ENCODE results near the gene ERCC2. TPM values are rescaled to one million over a fixed set of nuclear protein-coding genes. Genes with fewer than 3 reads are reported as not detected.

ERCC2 gene
- 10 to 100 TPM; 14.4 to 25.1 (median 19.2) TPM for total RNA-seq
- 1 to 10 TPM; 4.4 to 6.0 TPM for polyA plus RNA-seq
- total RNA-seq, result 16.2 reads per million, percentile 46 among the genes with 10 or more reads in this experiment

DNA sequence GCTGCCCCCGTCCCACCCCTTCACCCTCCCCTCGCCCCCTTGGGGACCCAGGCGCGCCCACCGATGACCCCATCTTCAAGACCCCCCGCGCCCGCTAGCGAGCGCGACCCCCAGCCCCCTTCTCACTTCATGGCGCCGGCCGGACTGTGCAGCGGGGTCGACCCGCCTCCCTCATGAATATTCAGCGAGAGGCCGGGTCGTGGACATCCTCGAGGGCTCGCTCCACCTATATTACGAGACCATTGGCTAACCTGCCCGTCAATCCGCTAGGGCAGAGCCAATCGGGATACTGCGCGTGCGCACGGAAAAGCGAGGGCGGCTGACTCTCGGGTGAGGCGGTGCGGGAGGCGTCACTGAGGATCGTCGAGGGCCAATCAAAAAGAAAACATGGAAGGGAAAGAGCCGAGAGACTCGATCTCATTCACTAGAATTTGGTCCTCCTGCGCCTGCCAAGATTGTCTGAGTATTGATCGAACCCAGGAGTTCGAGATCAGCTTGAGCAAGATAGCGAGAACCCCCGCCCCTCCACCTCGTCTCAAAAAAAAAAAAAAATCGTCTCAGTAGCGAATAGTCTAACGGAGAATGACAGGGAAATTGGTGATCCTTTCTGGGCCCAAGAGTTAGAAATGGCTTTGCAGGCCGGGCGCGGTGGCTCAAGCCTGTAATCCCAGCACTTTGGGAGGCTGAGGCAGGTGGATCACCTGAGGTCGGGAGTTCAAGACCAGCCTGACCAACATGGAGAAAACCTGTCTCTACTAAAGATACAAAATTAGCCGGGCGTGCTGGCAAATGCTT lies at the start of gene ERCC2:
TSS of gene ERCC2 (minus strand) at position 164 of the 795 bp plus-strand sequence. CDS start at position 131, 33 bp downstream.
- H3K27ac Mint-ChIP-seq, result peak within 1 kb of the TSS; percentile 87 to 99 (median 98)
- Histone ChIP-seq H3K9me3 (ENCODE audit: control insufficient read depth in 2 of 3, low read length in 3 of 3) (no peaks in the 10 kb centered on the region), H3K4me1 (ENCODE audit: control insufficient read depth in 2 of 2, insufficient read depth in 2 of 2, low read length in 2 of 2) (peaks cover 0 to 6% of the 10 kb centered on the region in 2 donors), H3K4me3 (ENCODE audit: low read length) (peak within 1 kb of the TSS; percentile 72), H3K36me3 (ENCODE audit: control insufficient read depth in 2 of 3, insufficient read depth in 3 of 3, low read length in 3 of 3) (peaks cover 0 to 5% (median 0%) of the 10 kb centered on the region in 3 experiments), H3K27ac (ENCODE audit: low read depth, low read length) (peak within 1 kb of the TSS; percentile 67), H3K27me3 (ENCODE audit: control insufficient read depth in 2 of 2, insufficient read depth in 2 of 2, low read length in 2 of 2) (no peaks in the 10 kb centered on the region)
- H3K4me1 Mint-ChIP-seq, result peaks cover 5 to 21% (median 18%) of the 10 kb centered on the region in 7 donors
- peak; percentile 99 for ATAC-seq
- intact Hi-C loops (cut with micrococcal nuclease), result loop anchor here (1.0 kb wide), 5 partner anchors 35 to 214 kb away; partner anchors contain the start of genes BLOC1S3 (in 1 of the 2), OPA3 (in 1 of the 2), POLR1G (in 1 of the 2) and PPP1R13L (in 1 of the 2)
- H3K4me3 Mint-ChIP-seq, result peak within 1 kb of the TSS; percentile 84 to 98 (median 95)
- DNase-seq, result peak; percentile 98 to 100 (median 99)
- CTCF ChIA-PET, result interaction anchor here (0.6 to 1.1 kb wide), 2 partner anchors 108 to 543 kb away, joined by 3 to 7 read pairs; no protein-coding TSS in a partner anchor
- POLR2A ChIA-PET, result interaction anchor here (0.6 to 1.6 kb wide), 3 partner anchors 32 to 1065 kb away, joined by 3 to 7 read pairs (median 3); no protein-coding TSS in a partner anchor
- peaks cover 0 to 2% (median 0%) of the 10 kb centered on the region in 5 donors for H3K27me3 Mint-ChIP-seq
- H3K9me3 Mint-ChIP-seq, result no peaks in the 10 kb centered on the region
- peaks cover 0 to 3% (median 0%) of the 10 kb centered on the region in 5 donors for H3K36me3 Mint-ChIP-seq

DNA sequence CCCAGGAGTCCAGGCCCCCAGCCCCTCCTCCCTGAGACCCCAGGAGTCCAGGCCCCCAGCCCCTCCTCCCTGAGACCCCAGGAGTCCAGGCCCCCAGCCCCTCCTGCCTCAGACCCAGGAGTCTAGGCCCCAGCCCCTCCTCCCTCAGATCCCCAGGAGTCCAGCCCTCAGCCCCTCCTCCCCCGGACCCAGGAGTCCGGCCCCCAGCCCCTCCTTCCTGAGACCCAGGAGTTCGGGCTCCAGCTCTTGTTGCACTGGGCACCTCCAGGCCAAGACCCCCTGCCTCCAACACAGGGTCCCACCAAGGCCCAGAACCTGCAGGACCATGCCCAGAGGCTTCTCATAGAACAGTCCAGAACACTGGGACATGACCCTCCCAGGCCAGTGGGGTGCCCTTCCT lies 49.5 kb upstream of the ERCC2 start:
- no peak for DNase-seq
- no peaks in the 10 kb centered on the region for H3K27me3 ChIP-seq (ENCODE audit: control insufficient read depth in 2 of 2, insufficient read depth in 2 of 2, low read length in 2 of 2)
- Mint-ChIP-seq H3K36me3 (peaks cover 0 to 17% (median 11%) of the 10 kb centered on the region in 5 donors), H3K9me3 (no peaks in the 10 kb centered on the region), H3K27ac (peak overlapping the region in 1 of 9 donors; percentile 36), H3K4me1 (peaks cover 22 to 56% (median 42%) of the 10 kb centered on the region in 7 donors), H3K4me3 (peak overlapping the region in 1 of 10 donors; percentile 59), H3K27me3 (no peaks in the 10 kb centered on the region)
- no peak overlapping the region for H3K4me3 ChIP-seq (ENCODE audit: low read length)
- H3K9me3 ChIP-seq (ENCODE audit: control insufficient read depth in 2 of 3, low read length in 3 of 3), result no peaks in the 10 kb centered on the region
- ChIA-PET POLR2A (no interaction called here), CTCF (no interaction called here)
- no peak for ATAC-seq
- peaks cover 0 to 35% (median 0%) of the 10 kb centered on the region in 3 experiments for H3K36me3 ChIP-seq (ENCODE audit: control insufficient read depth in 2 of 3, insufficient read depth in 3 of 3, low read length in 3 of 3)
- H3K4me1 ChIP-seq (ENCODE audit: control insufficient read depth in 2 of 2, insufficient read depth in 2 of 2, low read length in 2 of 2), result peaks cover 20 to 24% of the 10 kb centered on the region in 2 donors
- intact Hi-C loops (cut with micrococcal nuclease), result loop anchor here in 1 of 2 donors (5.0 kb wide), 2 partner anchors 162 to 272 kb away; partner anchors contain the start of genes OPA3, QPCTL and SNRPD2
- no peak overlapping the region for H3K27ac ChIP-seq (ENCODE audit: low read depth, low read length)

DNA sequence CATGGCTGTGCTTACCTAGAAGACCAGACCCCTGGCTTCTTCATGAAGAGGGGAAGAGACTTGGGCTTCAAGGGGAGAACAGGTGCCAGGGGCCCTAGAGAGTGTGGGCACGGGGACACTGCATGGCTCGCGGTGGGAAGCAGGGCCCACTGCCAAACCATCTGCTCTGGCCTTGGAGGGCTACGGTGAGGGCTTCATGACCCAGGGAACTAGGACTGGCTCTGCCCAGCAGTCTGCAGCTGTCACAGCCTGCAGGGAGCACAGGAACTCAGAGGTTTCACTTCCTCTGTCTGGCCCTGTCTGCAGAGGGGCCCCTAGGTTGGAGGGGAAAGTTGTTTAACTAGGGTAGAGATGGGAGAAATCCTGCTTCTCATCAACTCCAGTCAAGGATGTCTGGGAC lies 49.0 kb upstream of the ERCC2 start:
- peaks cover 0 to 17% (median 14%) of the 10 kb centered on the region in 5 donors for H3K36me3 Mint-ChIP-seq
- intact Hi-C loops (cut with micrococcal nuclease), result no loop called here
- no peak for DNase-seq
- H3K27me3 Mint-ChIP-seq, result no peaks in the 10 kb centered on the region
- H3K4me3 Mint-ChIP-seq, result peak overlapping the region in 8 of 10 donors; percentile 8 to 76 (median 33)
- ChIA-PET CTCF (no interaction called here), POLR2A (interaction anchor here (1.1 kb wide), 1 partner anchor 12 kb away, joined by 3 read pairs; no protein-coding TSS in a partner anchor)
- H3K27me3 ChIP-seq (ENCODE audit: control insufficient read depth in 2 of 2, insufficient read depth in 2 of 2, low read length in 2 of 2), result no peaks in the 10 kb centered on the region
- peak; percentile 55 for ATAC-seq
- H3K9me3 ChIP-seq (ENCODE audit: control insufficient read depth in 2 of 3, low read length in 3 of 3), result no peaks in the 10 kb centered on the region
- peak overlapping the region in 5 of 9 donors; percentile 36 to 76 (median 57) for H3K27ac Mint-ChIP-seq
- peaks cover 16 to 24% of the 10 kb centered on the region in 2 donors for H3K4me1 ChIP-seq (ENCODE audit: control insufficient read depth in 2 of 2, insufficient read depth in 2 of 2, low read length in 2 of 2)
- no peak overlapping the region for H3K27ac ChIP-seq (ENCODE audit: low read depth, low read length)
- peaks cover 22 to 53% (median 39%) of the 10 kb centered on the region in 7 donors for H3K4me1 Mint-ChIP-seq
- H3K36me3 ChIP-seq (ENCODE audit: control insufficient read depth in 2 of 3, insufficient read depth in 3 of 3, low read length in 3 of 3), result peaks cover 0 to 39% (median 0%) of the 10 kb centered on the region in 3 experiments
- no peaks in the 10 kb centered on the region for H3K9me3 Mint-ChIP-seq
- H3K4me3 ChIP-seq (ENCODE audit: low read length), result no peak overlapping the region

DNA sequence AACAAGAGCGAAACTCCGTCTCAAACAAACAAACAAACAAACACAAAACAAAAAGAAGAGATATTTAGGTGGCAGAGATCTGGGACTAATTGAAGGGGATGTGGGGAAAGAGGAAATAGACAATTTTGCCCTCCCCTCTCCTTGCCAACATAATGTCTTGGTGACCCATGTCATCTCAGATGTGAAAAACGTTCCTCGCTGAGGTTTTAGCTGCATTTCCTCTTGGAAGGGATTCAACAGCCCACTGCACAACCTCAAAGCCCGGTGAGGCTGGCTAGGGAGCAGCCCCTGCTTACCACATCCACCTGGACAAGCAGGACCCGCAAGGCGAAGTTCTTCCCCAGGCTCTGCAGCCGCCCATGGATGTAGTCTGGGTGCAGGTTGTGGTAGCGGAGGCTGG lies 48.4 kb upstream of the ERCC2 start:
- H3K9me3 ChIP-seq (ENCODE audit: control insufficient read depth in 2 of 3, low read length in 3 of 3), result no peaks in the 10 kb centered on the region
- H3K36me3 ChIP-seq (ENCODE audit: control insufficient read depth in 2 of 3, insufficient read depth in 3 of 3, low read length in 3 of 3), result peaks cover 0 to 45% (median under 1%) of the 10 kb centered on the region in 3 experiments
- ChIA-PET CTCF (no interaction called here), POLR2A (interaction anchor here (1.1 kb wide), 1 partner anchor 11 kb away, joined by 3 read pairs; no protein-coding TSS in a partner anchor)
- H3K4me3 ChIP-seq (ENCODE audit: low read length), result no peak overlapping the region
- Mint-ChIP-seq H3K4me3 (peak overlapping the region in 4 of 10 donors; percentile 26 to 67 (median 53)), H3K36me3 (peaks cover 0 to 22% (median 19%) of the 10 kb centered on the region in 5 donors), H3K9me3 (no peaks in the 10 kb centered on the region), H3K27ac (peak overlapping the region in 4 of 9 donors; percentile 29 to 75 (median 64)), H3K4me1 (peaks cover 16 to 47% (median 33%) of the 10 kb centered on the region in 7 donors), H3K27me3 (no peaks in the 10 kb centered on the region)
- ATAC-seq, result no peak
- no peak overlapping the region for H3K27ac ChIP-seq (ENCODE audit: low read depth, low read length)
- DNase-seq, result no peak
- intact Hi-C loops (cut with micrococcal nuclease), result no loop called here
- peaks cover 11 to 18% of the 10 kb centered on the region in 2 donors for H3K4me1 ChIP-seq (ENCODE audit: control insufficient read depth in 2 of 2, insufficient read depth in 2 of 2, low read length in 2 of 2)
- no peaks in the 10 kb centered on the region for H3K27me3 ChIP-seq (ENCODE audit: control insufficient read depth in 2 of 2, insufficient read depth in 2 of 2, low read length in 2 of 2)

DNA sequence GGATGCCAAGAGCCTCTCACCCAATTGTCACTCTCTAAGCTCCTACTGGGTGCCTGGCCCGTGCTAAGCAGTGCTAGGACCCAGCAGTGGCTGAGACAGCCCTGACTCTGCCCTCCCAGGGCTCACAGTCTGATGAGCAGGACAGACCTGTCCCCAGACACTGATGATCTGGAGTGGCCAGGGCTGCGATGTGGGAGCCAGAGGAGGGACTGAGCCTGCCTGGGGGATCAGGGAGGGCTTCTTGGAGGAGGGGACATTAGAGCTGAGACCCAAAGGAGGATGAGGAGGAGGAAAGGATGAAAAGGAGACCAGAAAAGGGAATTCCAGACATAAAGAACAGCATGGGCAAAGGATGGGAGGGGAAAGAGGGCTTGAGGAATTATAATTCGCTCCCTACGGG lies 46.8 kb upstream of the ERCC2 start:
- intact Hi-C loops (cut with micrococcal nuclease), result no loop called here
- H3K4me3 Mint-ChIP-seq, result no peak overlapping the region
- H3K27me3 ChIP-seq (ENCODE audit: control insufficient read depth in 2 of 2, insufficient read depth in 2 of 2, low read length in 2 of 2), result no peaks in the 10 kb centered on the region
- no peaks in the 10 kb centered on the region for H3K9me3 Mint-ChIP-seq
- ATAC-seq (no peak), DNase-seq (no peak)
- peak overlapping the region in 2 of 9 donors; percentile 29 to 54 for H3K27ac Mint-ChIP-seq
- H3K36me3 ChIP-seq (ENCODE audit: control insufficient read depth in 2 of 3, insufficient read depth in 3 of 3, low read length in 3 of 3), result peaks cover 0 to 53% (median 3%) of the 10 kb centered on the region in 3 experiments
- H3K4me3 ChIP-seq (ENCODE audit: low read length), result no peak overlapping the region
- no peak overlapping the region for H3K27ac ChIP-seq (ENCODE audit: low read depth, low read length)
- ChIA-PET POLR2A (no interaction called here), CTCF (no interaction called here)
- H3K27me3 Mint-ChIP-seq, result no peaks in the 10 kb centered on the region
- H3K4me1 ChIP-seq (ENCODE audit: control insufficient read depth in 2 of 2, insufficient read depth in 2 of 2, low read length in 2 of 2), result peaks cover 4 to 10% of the 10 kb centered on the region in 2 donors
- H3K4me1 Mint-ChIP-seq, result peaks cover 3 to 31% (median 20%) of the 10 kb centered on the region in 7 donors
- H3K36me3 Mint-ChIP-seq, result peaks cover 0 to 31% (median 24%) of the 10 kb centered on the region in 5 donors
- no peaks in the 10 kb centered on the region for H3K9me3 ChIP-seq (ENCODE audit: control insufficient read depth in 2 of 3, low read length in 3 of 3)

DNA sequence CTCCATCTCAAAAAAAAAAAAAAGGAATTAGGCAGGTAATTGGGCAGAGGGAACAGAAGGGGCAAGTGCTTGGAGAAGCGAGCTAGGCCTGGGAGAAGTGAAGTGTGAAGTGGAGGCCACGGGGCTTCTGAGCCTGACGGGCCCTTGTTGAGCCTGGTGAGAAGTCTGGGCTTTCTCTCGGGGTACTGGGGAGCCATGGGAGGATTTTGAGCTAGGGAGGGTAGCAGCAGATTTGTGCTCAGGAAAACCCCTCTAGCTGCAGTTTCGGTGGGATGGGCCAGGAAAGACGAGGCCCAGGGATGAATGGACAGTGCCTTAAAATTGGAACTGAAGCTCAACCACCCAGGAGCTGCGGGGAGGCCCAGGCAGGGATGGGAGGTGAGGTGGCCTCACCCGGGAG lies 44.1 kb upstream of the ERCC2 start:
- H3K36me3 Mint-ChIP-seq, result peaks cover 0 to 31% (median 20%) of the 10 kb centered on the region in 5 donors
- POLR2A ChIA-PET, result no interaction called here

More for the DNA sequence above, 44.1 kb upstream of the ERCC2 start:
- Histone ChIP-seq H3K4me3 (ENCODE audit: low read length) (no peak overlapping the region), H3K36me3 (ENCODE audit: control insufficient read depth in 2 of 3, insufficient read depth in 3 of 3, low read length in 3 of 3) (peaks cover 0 to 39% (median 3%) of the 10 kb centered on the region in 3 experiments), H3K9me3 (ENCODE audit: control insufficient read depth in 2 of 3, low read length in 3 of 3) (no peaks in the 10 kb centered on the region), H3K27me3 (ENCODE audit: control insufficient read depth in 2 of 2, insufficient read depth in 2 of 2, low read length in 2 of 2) (no peaks in the 10 kb centered on the region), H3K4me1 (ENCODE audit: control insufficient read depth in 2 of 2, insufficient read depth in 2 of 2, low read length in 2 of 2) (peaks cover 4 to 7% of the 10 kb centered on the region in 2 donors), H3K27ac (ENCODE audit: low read depth, low read length) (no peak overlapping the region)
- no peaks in the 10 kb centered on the region for H3K9me3 Mint-ChIP-seq
- DNase-seq (no peak), ATAC-seq (no peak)
- H3K27ac Mint-ChIP-seq, result no peak overlapping the region
- CTCF ChIA-PET, result interaction anchor here (0.6 kb wide), 1 partner anchor 25 kb away, joined by 3 read pairs; no protein-coding TSS in a partner anchor
- H3K4me3 Mint-ChIP-seq, result no peak overlapping the region
- intact Hi-C loops (cut with micrococcal nuclease), result no loop called here
- H3K4me1 Mint-ChIP-seq, result peaks cover 0 to 15% (median 11%) of the 10 kb centered on the region in 7 donors
- no peaks in the 10 kb centered on the region for H3K27me3 Mint-ChIP-seq

Measured in naive thymus-derived CD4-positive, alpha-beta T cell (primary cell).